Stimulated activated CD8-positive, alpha-beta memory T cell treated with anti-CD3 and anti-CD28 coated beads, Interleukin-15, amount 100 ng/mL, for 24 hours (primary cell): ENCODE results near the gene C10orf71.

Source experiments
- DNase-seq: peaks from one replicate; pipeline ENCODE4 v3.0.0-alpha.2; 2020; ENCODE audit warnings: low read depth

C10orf71 gene

DNA sequence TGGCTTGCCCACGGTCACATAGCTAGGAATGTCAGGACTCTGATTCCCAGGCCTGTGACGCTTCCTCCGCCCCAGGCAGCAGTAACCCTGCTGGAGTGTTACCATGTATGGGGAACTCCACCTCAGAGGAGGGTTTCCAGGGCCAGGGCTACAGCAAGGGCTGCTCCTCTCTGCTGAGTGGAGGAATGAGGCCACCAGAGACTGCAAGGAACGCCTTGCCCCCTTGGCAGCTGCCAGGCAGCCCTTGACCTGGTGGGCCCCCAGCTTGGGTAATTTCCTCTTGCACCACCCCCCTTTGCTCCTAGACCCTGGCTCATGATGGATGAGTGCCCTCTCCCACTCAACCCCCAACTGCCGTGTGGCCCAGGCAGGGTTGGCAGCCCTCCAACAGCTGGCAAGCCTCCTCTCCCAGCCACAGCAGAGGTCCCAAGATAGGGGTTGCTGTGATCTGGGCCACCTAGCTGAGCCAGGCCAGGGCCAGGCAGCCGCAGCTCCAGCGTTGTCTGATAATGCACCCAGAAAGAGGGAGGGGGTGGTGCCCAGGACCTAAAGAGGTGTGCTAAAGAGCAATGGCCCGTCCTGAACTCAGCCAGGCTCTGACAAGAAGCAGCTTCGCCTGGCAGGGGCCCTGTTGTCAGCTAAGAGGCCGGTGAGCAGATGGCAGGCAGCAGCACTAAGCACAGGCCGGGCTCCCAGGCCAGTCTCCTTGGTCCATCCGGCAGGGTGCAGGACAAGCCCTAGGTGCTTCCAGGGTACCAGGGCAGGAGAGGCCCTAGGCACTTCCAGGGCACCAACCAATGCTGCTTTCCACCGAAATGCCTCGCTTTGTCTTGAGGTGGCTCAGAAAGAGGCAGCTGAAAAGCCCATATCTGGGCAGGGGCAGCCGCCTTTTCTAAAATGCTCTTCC is 61.6 kb downstream of the C10orf71 start:
- DNase-seq: no peak

DNA sequence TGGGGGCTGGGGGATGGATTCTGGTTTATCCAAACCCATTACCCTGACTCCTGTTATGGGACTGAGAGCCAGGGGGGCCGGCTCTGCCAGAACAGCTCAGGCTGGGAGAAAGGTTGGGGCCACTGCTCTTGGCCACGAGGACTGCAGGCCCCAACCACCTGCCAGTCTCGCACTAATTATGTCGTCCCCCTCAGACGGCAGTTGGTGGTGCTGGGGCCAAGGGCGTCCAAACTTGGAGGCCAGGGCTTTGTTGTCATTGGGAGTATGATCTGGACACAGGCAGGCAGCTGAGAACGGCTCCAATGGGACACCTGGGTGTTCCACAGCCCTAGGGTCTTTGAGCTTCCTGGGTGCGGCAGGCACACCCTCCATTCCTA is 62.2 kb downstream of the C10orf71 start:
- no peak for DNase-seq

DNA sequence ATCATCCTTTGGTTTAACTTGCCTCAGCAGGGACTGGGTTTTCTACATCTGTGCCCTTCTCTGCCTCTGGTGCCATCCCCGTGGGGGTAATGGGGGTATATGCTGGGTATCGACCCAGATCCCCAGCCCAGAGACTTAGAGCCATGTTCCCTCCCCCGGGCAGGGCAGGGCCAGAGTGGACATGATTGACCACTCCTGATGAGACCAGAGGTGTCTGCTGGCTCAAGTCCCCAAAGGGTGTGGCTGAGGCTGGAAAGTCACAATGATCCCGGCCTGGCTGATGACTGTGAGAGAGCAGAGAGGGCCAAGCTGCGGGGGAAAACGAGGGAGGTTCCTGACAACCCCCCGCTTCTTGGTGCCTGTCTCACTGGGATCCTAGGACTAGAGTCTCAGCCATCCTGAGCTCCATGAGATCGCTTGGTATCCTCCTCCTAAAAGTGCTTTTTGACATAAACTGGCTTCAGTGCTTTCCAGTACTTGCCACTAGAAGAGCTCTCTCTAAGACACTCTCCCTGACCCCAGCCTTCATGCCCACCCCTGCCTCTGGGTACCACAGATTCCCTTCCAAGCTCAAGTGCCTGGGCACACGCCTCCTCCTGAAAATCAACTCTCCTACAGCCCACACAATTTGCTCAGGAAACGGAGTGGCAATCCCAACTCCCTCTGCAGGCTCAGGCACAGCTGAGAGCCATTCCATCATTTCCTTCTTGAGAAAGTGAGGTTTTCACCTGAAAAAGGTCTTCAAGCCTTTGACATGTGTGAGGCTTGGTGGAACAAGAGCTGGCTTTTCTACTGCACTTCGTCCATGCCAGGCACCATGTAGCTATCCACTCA is 63.0 kb downstream of the C10orf71 start:
- no peak for DNase-seq

DNA sequence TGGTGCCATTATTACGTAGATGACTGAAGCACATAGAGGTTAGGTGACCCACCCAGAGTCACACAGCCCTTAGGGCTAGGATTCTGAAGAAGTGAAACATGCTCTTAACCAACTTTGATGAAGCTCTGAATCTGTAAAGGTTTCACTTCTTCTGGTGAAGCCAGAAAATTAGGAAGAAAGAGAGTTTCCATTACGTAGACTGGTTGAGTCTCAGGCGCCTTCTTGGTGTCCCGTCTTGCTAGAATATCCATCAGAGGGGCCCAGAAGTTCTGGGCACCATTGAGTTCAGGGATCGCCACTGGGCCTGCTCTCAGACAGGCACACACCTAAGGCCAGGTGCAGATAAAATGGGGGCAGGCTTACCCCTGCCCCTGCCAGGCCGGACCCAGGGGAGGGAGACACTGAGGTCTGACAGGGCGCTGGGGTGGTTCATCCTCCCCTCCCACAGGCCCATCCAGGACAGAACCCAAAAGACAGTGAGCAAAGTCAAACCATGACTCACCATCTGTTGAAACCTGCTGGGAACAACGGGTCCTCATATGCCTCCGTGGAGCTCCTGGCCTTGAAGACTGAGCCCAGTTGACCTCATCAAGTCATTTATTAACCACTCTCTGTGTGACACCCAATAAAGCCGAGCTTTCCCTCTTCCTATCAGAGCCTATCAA is 63.8 kb downstream of the C10orf71 start:
- no peak for DNase-seq

DNA sequence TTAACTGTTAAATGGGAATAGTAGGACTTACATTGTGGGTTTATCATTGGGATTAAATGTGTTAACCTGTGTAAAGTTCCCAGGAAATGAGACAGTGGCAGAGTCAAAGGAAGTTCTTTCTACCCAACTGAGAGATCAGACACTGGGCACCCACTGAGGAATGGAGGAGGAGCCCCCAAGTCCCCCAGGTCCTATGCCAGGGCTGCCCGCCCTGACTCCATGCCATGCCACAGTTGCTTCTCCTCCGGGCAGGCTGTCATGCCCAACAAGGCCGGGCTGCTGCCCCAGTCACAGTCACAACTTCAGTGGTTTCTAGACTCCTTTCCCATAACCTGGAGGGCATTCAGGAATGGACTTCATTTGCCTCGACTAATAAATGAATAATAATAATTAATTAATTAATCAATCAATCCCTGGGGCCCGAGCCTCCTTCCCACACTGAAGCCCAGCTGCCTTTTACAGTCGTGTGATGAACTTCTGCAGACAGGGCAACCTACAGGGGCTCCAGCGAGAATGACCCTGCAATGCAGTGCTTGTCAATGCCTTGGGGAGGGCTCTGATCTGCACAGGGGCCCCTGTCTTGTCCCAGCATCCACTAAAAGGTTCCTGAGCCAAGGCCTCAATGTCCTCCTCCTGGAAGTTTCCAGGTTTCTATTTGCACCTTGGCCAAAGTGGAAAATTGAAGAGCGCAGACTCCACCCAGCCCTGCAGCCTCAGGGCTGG is 64.5 kb downstream of the C10orf71 start:
- DNase-seq: no peak

DNA sequence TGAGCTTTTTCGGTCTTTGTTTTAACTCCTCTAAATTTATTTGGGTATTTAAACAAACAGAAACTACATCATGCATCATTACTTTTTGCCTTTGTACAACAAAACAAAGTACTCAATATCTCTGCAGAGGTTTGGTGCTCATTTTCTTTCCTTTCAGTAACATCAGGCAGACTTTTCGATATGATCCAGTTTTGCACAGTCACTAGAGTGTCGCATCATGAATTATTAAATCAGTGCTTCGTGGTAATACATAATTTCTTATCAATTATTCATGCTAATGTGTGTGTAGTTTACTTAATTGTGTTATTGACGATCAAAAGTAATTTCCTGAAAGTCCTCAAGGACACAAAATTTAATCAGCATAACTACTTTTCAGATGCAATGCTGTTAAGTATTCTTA is 65.1 kb downstream of the C10orf71 start:
- no peak for DNase-seq

DNA sequence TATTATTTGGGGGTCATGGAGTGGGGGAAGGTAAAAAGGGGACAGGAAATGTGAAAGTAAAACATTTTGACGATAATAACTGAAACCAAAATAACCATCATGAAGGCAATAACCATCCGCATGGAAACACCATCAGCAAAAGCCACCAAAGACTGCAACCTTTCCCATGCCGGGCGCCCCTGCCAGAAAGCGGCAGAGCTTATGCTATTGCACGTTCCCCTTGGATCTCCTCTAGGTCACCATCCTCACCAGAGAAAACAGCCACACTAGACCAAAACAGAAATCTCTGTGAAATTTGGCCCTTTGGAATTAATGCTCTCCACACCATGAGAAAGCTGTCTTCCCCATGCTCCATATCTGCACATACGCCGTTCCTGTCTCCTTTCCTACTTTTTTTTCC is 65.8 kb downstream of the C10orf71 start:
- no peak for DNase-seq

DNA sequence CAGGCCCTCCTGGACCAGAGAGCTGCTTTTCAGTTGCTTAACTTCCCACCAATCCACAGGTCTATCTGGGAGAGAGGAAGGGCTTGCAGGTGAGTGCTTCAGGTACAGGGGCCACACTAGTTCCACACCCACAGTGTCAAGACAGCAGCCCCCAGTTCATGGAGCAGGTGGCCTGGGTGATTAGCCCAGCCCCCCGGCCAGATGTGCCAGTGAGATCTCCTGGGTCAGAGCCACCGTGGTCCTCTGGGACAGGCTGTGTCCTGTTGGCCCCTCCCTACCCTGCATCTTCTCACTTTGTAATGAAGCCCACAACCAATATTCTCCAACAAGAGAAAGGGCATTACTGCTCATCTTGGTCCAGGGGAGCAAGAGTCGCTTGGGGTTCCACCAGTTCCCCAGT is 66.3 kb downstream of the C10orf71 start:
- no peak for DNase-seq

DNA sequence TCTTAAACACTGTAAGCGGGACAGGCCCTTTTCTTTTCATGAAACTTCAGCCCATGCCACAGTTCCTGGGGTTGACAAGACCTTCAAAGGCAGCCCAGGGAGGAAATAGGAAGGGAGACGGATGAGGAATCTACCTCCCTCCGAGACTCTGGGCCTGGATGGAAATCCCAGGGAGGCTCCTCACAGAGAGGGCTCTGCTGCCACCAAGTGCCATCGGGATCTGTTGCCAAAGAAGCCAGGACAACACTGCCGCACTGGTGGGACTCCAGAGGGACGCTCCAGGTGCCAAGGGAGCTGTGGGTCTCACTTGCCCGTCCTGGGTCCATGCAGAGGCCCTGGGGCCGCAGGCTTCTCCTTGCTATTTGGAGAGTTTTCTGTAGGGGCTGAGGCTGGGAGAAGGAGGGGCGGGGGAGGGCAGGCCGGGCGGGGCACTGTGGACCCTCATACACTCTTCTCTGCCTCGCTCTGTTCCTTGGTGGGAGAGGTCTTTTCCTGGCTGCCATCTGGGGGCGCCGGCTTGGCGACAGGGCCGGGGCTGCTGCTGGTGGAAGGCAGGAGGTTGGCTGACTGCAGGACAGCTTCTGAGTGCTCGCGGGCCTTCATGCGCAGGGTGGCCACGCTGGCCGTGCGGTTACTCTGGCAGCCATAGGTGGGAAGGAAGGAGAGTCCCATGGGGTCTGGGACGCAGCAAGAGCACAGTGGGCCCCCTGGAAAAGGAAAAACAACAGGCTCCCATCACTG is 66.9 kb downstream of the C10orf71 start:
- DNase-seq: no peak

DNA sequence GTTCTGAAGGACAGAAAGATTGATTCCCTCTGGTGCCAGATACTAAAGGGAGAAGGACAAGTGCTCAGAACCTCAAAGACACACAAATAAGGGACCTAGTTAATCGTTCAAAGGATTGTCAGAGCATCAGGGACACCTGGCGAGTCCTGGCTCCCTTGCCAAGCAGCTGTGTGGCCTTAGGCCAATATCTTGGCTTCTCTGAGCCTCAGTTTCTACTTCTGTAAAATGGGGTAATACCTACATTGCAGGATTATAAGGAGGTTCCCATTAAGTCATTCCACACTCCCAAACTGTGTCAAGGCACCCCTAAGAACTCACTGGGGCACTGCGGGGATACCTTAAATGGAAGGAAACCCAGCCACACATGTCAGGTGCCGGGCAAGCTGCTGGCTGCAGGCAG is 67.5 kb downstream of the C10orf71 start:
- DNase-seq: no peak

DNA sequence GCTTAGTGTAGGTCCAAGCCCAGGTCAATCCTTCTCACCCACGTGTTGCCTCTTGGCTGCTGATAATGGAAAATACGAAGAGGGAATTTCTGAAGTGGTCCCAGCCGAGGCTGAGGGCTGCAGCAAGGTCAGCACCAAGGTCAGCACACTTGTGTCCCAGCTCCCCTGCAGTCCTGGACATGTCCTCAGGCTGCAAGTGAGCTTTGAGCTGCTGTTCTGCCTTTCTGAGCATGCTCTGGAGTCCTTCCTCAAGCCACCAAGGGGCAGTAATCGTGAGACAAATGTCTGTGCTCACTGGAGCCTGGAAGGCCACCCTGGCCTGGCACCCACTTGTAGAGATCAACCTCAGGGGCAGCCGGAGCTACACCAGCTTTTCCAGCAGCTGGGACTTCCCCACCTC is 68.6 kb downstream of the C10orf71 start:
- DNase-seq: no peak

DNA sequence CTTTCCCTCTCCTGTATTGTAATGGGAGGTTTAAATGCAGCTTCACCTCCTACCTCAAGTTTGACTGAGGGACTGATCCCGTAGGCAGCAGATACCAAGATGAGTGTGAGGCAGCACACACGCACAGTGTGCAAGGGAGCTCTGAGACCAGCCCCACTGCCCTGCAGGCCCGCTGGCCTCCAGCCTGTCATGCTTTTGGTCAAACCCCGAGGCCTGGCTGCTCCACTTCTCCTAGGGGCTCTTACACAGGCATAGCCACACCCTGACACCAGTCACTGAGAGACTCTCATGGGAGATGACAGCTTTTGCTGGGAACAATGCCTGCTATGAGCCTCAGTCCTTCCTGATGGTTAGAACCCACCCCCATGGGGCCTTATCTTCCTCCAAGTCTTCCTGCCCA is 69.3 kb downstream of the C10orf71 start:
- DNase-seq: no peak

DNA sequence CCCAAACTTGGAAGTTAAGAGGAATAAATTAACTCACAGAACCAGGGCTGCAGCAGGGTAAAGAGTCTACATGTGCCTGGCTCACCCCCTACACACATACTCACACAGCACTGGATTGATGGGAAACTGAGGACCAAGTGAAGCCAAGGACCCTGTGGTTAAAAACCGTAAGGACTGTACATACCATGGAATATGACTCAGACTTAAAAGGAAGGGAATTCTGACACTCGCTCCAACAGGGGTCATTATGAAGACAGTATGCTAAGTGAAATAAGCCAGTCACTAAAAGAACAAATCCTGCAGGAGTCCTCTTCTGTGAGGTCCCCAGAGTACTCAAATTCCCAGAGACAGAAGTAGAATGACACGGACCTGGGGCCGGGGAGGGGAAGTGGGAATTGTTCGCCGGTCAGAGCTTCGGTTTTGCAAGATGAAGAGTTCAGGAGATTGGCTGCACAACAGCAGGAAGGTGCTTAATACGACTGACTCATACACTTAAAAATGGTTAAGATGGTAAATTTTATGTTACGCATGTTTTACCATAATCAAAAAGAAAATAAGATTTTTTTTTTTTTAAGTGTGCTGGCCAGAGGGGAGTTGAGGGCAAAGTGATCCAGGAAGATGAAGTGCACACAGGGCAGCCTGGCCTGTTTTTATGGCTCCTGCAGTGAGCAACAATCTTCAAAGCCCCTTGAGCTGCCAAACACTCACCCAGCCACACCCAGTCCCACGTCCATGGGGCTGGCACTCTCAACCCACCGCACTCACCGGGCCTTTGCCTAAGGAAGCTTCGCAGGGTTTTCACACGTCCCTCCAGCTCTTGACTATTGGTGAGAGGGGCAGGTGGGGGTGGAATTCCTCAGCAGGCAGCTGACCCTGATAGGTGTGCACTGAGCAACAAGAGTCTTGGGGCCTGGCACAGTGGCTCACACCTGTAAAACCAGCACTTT is 70.5 kb downstream of the C10orf71 start:
- no peak for DNase-seq

DNA sequence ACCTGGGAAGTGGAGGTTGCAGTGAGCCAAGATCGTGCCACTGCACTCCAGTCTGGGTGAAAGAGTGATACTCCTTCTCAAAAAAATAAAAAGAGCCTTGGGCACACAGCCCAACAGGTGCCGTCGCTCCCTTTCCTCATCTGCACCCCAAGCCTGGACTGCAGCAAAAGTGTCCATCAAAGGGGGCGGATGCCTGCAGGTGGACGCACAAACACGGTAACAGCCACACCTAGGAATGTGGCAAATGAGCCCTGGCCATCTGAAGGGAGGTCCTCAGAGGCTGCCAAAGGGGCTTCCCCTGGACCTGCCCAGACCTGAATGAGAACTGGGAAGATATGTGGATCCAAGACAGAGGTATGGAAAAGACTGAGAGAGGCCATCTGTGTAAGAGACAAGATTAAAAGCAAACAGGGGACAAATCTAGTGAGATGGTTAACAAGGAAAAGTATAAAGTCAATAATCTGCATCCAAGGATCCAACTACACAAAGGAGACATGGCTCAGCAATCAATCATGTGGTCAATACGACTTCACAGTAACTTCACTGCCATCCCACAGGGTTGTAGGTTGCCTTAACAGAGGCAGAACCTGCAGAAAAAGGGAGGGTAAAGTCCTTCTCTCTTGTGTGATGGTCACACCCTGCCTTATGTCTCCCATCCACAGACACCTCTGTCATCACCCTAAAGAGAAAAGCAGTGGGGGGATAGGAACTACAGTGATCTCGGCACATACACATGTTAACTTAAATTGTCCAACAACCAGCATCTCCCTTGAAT is 71.5 kb downstream of the C10orf71 start:
- DNase-seq: no peak

DNA sequence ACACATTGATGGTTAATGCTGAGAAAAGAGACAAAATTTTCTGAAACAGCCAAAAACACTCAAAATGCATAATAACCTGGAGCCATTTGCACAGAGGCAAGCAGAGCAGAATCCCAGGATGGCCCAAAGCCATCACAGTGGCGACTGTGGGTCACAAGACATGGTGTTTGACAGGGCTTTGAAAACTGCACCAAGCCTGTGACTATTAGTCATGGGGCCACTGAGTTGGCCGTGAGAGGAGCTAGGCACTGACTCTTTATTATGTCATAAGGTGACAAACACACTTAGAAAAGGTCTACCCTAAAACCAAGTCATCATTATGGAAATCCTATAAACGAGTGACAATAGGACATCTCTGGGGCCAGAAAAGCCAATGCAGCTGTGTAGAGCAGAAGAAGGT is 73.0 kb downstream of the C10orf71 start:
- no peak for DNase-seq

DNA sequence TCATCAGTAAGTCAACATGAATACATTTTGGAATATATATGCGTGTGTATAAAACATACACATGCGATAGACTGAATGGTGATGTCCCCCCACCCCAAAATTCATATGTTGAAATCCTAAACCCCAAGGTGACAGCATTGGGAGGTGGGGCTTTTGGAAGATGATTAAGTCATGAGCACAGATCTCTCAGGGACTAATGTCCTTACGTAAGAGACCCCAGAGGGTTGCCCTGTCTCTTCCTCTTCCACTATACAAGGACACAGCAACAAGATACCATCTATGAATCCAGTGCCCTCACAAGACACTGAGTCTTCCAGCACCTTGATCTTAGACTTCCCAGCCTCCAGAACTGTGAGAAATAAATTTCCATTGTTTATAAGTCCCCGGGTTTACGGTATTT is 74.4 kb downstream of the C10orf71 start:
- no peak for DNase-seq

DNA sequence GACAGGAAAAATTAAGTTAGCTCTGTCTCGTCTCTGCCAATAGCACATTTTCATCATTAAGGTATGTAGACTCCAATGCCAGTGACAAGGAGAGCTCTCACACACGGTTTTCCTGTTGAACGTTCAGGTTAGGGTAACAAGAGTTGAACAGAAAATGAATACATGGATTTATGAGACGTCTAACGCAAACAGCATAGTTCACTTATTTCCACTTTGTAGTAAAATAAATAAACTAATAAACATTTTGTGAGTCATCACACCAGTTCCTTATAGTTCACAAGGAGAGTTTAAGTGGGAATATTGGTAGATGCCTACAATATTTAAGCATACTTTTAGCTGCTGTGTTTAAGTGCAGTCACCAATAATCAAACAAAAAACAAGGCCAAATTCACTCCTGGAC is 75.8 kb downstream of the C10orf71 start:
- DNase-seq: no peak

DNA sequence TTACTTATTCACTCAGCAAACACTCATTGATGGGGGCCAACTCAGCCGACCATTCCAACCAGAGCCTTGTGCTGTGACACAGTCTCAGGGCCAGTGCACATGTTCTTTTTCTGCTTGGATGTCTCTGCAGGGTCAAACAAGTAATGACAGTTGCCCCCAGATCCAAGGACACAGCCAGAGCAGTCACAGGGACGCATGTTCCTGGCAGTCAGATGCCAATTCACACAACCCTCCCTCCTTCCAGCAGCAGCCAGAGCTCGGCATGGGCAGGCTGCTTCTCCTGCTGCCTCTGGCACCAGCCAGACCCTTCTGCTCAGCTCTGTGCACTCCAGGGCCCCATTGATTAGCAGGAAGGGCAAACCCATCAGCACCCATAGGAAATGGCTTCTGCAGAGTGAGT is 76.6 kb downstream of the C10orf71 start:
- no peak for DNase-seq
